ENCODE measurements around the gene RAB10. TPM values are rescaled to one million over a fixed set of nuclear protein-coding genes. Genes with fewer than 3 reads are reported as not detected.

Gene RAB10
- polyA plus RNA-seq, 2 donors, result 190 to 320 TPM

DNA sequence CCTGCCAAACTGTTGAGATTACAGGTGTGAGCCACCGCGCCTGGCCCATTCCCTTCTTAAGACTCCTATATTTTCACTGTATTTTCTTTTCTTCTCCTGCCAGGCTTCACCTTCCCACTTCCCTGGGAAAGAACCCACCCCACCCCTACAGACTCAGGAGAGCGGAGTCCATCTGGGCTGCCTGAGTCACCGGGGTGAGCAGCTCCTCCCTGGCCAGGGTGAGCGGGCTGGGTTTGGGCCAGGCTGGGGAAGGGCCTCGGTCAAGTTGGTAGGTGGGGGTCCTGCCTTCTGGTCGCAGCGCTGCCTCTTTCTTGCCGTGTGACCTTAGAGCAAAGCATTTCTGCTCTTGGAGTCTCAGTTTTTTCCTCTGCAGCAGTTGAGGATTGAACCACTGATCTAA is 136.9 kb downstream of the RAB10 start:
- peaks cover 0 to 6% of the 10 kb centered on the region in 2 donors for H3K27me3 ChIP-seq (ENCODE audit: control insufficient read depth in 1 of 2, insufficient read depth in 2 of 2, low read length in 2 of 2)
- H3K4me3 ChIP-seq (ENCODE audit: low read depth in 1 of 2, low read length in 2 of 2), result no peak overlapping the region
- 83 to 87% methylated on average over 9 of the region's 9 CpGs for WGBS, 2 donors
- no peaks in the 10 kb centered on the region for H3K36me3 ChIP-seq (ENCODE audit: control insufficient read depth in 2 of 2, insufficient read depth in 2 of 2, low read length in 1 of 2)
- no peak overlapping the region for H3K27ac ChIP-seq (ENCODE audit: low read depth in 2 of 2, low read length in 1 of 2)
- H3K9me3 ChIP-seq (ENCODE audit: control insufficient read depth in 2 of 2, insufficient read depth in 1 of 2, low read depth in 1 of 2, low read length in 1 of 2), result no peaks in the 10 kb centered on the region
- H3K4me1 ChIP-seq (ENCODE audit: control insufficient read depth in 2 of 2, insufficient read depth in 2 of 2, low read length in 1 of 2), result peaks cover 4 to 5% of the 10 kb centered on the region in 2 donors

- Histone ChIP-seq H3K9me3 (ENCODE audit: control insufficient read depth in 2 of 2, insufficient read depth in 1 of 2, low read depth in 1 of 2, low read length in 1 of 2) (no peaks in the 10 kb centered on the region), H3K36me3 (ENCODE audit: control insufficient read depth in 2 of 2, insufficient read depth in 2 of 2, low read length in 1 of 2) (no peaks in the 10 kb centered on the region), H3K27me3 (ENCODE audit: control insufficient read depth in 1 of 2, insufficient read depth in 2 of 2, low read length in 2 of 2) (peaks cover 0 to 6% of the 10 kb centered on the region in 2 donors), H3K4me1 (ENCODE audit: control insufficient read depth in 2 of 2, insufficient read depth in 2 of 2, low read length in 1 of 2) (peaks cover 4 to 5% of the 10 kb centered on the region in 2 donors), H3K27ac (ENCODE audit: low read depth in 2 of 2, low read length in 1 of 2) (no peak overlapping the region), H3K4me3 (ENCODE audit: low read depth in 1 of 2, low read length in 2 of 2) (peak overlapping the region in 1 of 2 donors; percentile 50)
- 21 to 23% methylated on average over 41 to 56 of the region's 56 CpGs for WGBS, 2 donors
Measured at GRCh38 chr2:26172189-26172870, 138.4 kb downstream of the RAB10 start.

DNA sequence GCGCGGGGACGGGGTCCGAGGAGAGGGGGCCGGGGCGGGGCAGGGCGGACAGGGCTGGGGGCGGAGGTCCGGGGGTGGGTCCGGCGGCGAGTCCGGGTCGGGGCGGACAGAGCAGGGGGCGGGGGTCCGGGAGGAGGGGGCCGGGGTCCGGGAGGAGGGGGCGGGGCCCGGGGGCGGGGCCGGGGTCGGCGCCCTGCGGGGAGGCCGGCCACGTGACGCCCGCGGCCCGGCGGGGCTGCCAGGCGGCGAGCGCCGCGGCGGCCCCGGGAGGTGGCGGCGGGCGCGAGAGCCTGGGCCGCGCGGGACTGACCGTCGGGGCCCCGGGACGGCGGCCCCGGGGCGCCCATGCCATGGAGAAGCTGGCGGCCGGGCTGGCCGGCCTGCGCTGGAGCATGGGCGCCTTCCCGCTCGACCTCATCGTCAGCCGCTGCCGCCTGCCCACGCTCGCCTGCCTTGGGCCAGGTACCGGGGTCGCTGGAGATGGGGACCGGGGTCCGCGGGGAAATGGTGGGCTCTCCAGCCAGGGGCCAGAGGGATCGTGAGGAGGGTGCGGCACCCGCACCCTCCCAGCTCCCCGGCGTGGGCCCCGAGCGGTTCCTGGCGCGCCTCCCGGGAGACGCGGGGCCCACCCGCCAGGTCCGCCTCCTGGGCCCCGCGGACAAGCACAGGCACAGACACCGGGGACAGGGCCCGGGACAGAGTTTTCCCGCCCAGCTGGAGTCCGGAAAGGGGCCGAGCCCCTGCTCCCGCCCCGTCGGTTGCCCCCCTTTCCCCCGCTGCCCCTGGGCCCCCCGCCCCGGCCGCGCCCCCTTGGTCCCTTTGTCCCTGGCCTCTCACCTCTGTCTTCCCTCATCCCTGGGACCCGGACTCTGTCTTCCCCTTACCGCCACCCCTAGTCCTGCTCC is 139.2 kb downstream of the RAB10 start, which contains the start of gene GAREM2:
TSS of gene GAREM2 (plus strand) at position 218 of the 905 bp plus-strand sequence. CDS start at position 351, 133 bp downstream.
- peaks cover 4 to 5% of the 10 kb centered on the region in 2 donors for H3K4me1 ChIP-seq (ENCODE audit: control insufficient read depth in 2 of 2, insufficient read depth in 2 of 2, low read length in 1 of 2)
- no peaks in the 10 kb centered on the region for H3K36me3 ChIP-seq (ENCODE audit: control insufficient read depth in 2 of 2, insufficient read depth in 2 of 2, low read length in 1 of 2)
- H3K27ac ChIP-seq (ENCODE audit: low read depth in 2 of 2, low read length in 1 of 2), result no peak within 1 kb of the TSS
- H3K9me3 ChIP-seq (ENCODE audit: control insufficient read depth in 2 of 2, insufficient read depth in 1 of 2, low read depth in 1 of 2, low read length in 1 of 2), result no peaks in the 10 kb centered on the region
- peak within 1 kb of the TSS; percentile 25 to 50 for H3K4me3 ChIP-seq (ENCODE audit: low read depth in 1 of 2, low read length in 2 of 2)
- WGBS, 2 donors, result 1 to 2% methylated on average over 47 to 96 of the region's 102 CpGs
- H3K27me3 ChIP-seq (ENCODE audit: control insufficient read depth in 1 of 2, insufficient read depth in 2 of 2, low read length in 2 of 2), result peaks cover 0 to 6% of the 10 kb centered on the region in 2 donors

- Histone ChIP-seq H3K27ac (ENCODE audit: low read depth in 2 of 2, low read length in 1 of 2) (no peak overlapping the region), H3K27me3 (ENCODE audit: control insufficient read depth in 1 of 2, insufficient read depth in 2 of 2, low read length in 2 of 2) (peaks cover 0 to 6% of the 10 kb centered on the region in 2 donors), H3K36me3 (ENCODE audit: control insufficient read depth in 2 of 2, insufficient read depth in 2 of 2, low read length in 1 of 2) (no peaks in the 10 kb centered on the region), H3K9me3 (ENCODE audit: control insufficient read depth in 2 of 2, insufficient read depth in 1 of 2, low read depth in 1 of 2, low read length in 1 of 2) (no peaks in the 10 kb centered on the region), H3K4me1 (ENCODE audit: control insufficient read depth in 2 of 2, insufficient read depth in 2 of 2, low read length in 1 of 2) (peaks cover 4 to 5% of the 10 kb centered on the region in 2 donors), H3K4me3 (ENCODE audit: low read depth in 1 of 2, low read length in 2 of 2) (peak overlapping the region in 1 of 2 donors; percentile 50)
- 18 to 23% methylated on average over 34 to 46 of the region's 46 CpGs for WGBS, 2 donors
Measured at GRCh38 chr2:26173776-26174482, 140.0 kb downstream of the RAB10 start.

DNA sequence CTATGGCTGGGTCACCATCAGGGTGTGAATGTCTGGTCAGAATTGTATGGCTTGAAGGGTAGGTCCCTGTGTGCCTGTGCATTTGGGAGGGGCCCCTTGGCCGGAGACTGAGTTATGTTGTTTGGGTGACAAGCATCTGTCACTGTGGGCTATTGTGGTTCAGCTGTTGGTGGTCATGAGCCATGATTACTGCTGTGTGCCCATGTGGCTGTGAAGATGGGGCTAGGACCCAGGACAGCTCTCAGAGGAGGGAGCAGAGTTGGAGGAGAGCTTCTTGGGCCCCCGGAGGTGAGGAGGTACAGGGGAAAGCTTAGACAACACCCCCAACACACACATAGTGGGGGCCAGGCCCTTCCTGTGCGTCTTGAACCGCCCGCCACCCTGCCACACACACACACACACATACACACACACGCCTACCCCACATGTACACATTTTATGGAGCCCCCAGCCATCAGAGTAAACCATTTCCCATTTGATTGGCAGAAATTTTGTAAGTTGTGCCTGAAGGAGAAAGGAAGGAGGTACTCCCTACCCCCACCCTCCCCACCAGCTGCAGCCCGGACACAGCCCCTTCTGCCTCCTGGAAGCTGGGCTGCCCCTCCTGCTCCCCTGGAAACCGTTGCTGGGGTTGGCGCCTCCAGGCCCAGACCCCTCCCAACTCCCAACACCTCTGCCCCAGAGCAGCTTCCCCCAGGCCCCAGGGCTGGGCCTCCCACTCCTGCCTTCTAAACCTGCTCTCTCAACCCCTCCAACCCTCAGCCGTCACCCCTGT is 141.0 kb downstream of the RAB10 start:
- no peak overlapping the region for H3K27ac ChIP-seq (ENCODE audit: low read depth in 2 of 2, low read length in 1 of 2)
- H3K36me3 ChIP-seq (ENCODE audit: control insufficient read depth in 2 of 2, insufficient read depth in 2 of 2, low read length in 1 of 2), result no peaks in the 10 kb centered on the region
- H3K27me3 ChIP-seq (ENCODE audit: control insufficient read depth in 1 of 2, insufficient read depth in 2 of 2, low read length in 2 of 2), result peaks cover 0 to 6% of the 10 kb centered on the region in 2 donors
- 74 to 75% methylated on average over 10 of the region's 10 CpGs for WGBS, 2 donors
- peaks cover 4 to 9% of the 10 kb centered on the region in 2 donors for H3K4me1 ChIP-seq (ENCODE audit: control insufficient read depth in 2 of 2, insufficient read depth in 2 of 2, low read length in 1 of 2)
- H3K4me3 ChIP-seq (ENCODE audit: low read depth in 1 of 2, low read length in 2 of 2), result no peak overlapping the region
- no peaks in the 10 kb centered on the region for H3K9me3 ChIP-seq (ENCODE audit: control insufficient read depth in 2 of 2, insufficient read depth in 1 of 2, low read depth in 1 of 2, low read length in 1 of 2)

- H3K4me3 ChIP-seq (ENCODE audit: low read depth in 1 of 2, low read length in 2 of 2), result no peak overlapping the region
- peaks cover 4 to 9% of the 10 kb centered on the region in 2 donors for H3K4me1 ChIP-seq (ENCODE audit: control insufficient read depth in 2 of 2, insufficient read depth in 2 of 2, low read length in 1 of 2)
- H3K9me3 ChIP-seq (ENCODE audit: control insufficient read depth in 2 of 2, insufficient read depth in 1 of 2, low read depth in 1 of 2, low read length in 1 of 2), result no peaks in the 10 kb centered on the region
- no peak overlapping the region for H3K27ac ChIP-seq (ENCODE audit: low read depth in 2 of 2, low read length in 1 of 2)
- no peaks in the 10 kb centered on the region for H3K36me3 ChIP-seq (ENCODE audit: control insufficient read depth in 2 of 2, insufficient read depth in 2 of 2, low read length in 1 of 2)
- WGBS, 2 donors, result 67 to 72% methylated on average over 15 of the region's 15 CpGs
- H3K27me3 ChIP-seq (ENCODE audit: control insufficient read depth in 1 of 2, insufficient read depth in 2 of 2, low read length in 2 of 2), result peaks cover 0 to 6% of the 10 kb centered on the region in 2 donors
Measured at GRCh38 chr2:26175466-26176278, 141.8 kb downstream of the RAB10 start.

DNA sequence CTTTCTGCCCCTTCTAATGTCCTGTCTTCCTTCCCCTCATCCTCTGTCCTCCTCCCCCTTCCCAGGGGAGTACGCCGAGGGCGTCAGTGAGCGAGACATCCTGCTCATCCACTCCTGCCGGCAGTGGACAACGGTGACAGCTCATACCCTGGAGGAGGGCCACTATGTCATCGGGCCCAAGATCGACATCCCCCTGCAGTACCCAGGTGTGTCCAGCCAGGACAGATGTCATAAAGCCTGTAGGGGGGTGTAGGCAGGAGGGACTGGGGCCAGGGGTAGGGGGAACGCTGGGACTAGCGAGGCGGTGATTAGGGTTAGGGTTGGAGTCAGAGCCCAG is 142.4 kb downstream of the RAB10 start:
- Histone ChIP-seq H3K36me3 (ENCODE audit: control insufficient read depth in 2 of 2, insufficient read depth in 2 of 2, low read length in 1 of 2) (no peaks in the 10 kb centered on the region), H3K27me3 (ENCODE audit: control insufficient read depth in 1 of 2, insufficient read depth in 2 of 2, low read length in 2 of 2) (peaks cover 0 to 6% of the 10 kb centered on the region in 2 donors), H3K4me3 (ENCODE audit: low read depth in 1 of 2, low read length in 2 of 2) (no peak overlapping the region), H3K4me1 (ENCODE audit: control insufficient read depth in 2 of 2, insufficient read depth in 2 of 2, low read length in 1 of 2) (peaks cover 4 to 9% of the 10 kb centered on the region in 2 donors), H3K9me3 (ENCODE audit: control insufficient read depth in 2 of 2, insufficient read depth in 1 of 2, low read depth in 1 of 2, low read length in 1 of 2) (no peaks in the 10 kb centered on the region), H3K27ac (ENCODE audit: low read depth in 2 of 2, low read length in 1 of 2) (no peak overlapping the region)
- WGBS, 2 donors, result 82 to 86% methylated on average over 11 of the region's 11 CpGs

DNA sequence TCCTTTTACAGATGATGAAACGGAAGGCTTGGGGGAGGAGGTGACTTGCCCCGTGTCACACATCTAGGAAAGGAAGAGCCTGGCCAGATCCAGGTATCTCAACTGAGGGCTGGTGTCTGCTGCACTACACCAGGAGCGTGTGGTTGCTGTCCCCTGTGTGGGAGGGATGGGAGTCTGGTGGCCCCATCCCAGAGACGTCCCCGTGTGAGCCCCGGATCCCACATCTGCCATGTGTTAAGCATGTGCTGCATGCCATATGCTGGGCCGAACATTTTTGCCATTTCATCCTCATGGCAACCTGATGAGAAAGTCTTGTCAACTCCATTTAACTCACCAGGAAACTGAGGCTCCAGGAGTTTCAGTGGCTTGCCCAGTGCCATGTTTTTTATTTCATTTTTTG is 143.2 kb downstream of the RAB10 start:
- no peaks in the 10 kb centered on the region for H3K9me3 ChIP-seq (ENCODE audit: control insufficient read depth in 2 of 2, insufficient read depth in 1 of 2, low read depth in 1 of 2, low read length in 1 of 2)
- no peaks in the 10 kb centered on the region for H3K36me3 ChIP-seq (ENCODE audit: control insufficient read depth in 2 of 2, insufficient read depth in 2 of 2, low read length in 1 of 2)
- H3K4me3 ChIP-seq (ENCODE audit: low read depth in 1 of 2, low read length in 2 of 2), result no peak overlapping the region
- peaks cover 0 to 6% of the 10 kb centered on the region in 2 donors for H3K27me3 ChIP-seq (ENCODE audit: control insufficient read depth in 1 of 2, insufficient read depth in 2 of 2, low read length in 2 of 2)
- H3K4me1 ChIP-seq (ENCODE audit: control insufficient read depth in 2 of 2, insufficient read depth in 2 of 2, low read length in 1 of 2), result peaks cover 4 to 8% of the 10 kb centered on the region in 2 donors
- H3K27ac ChIP-seq (ENCODE audit: low read depth in 2 of 2, low read length in 1 of 2), result no peak overlapping the region
- WGBS, 2 donors, result 95 to 96% methylated on average over 7 of the region's 7 CpGs

Data from esophagus (tissue), 2 donors.